HepG2 (cell line): Measurements from ENCODE around the gene ZNF23. TPM values are rescaled to one million over a fixed set of nuclear protein-coding genes. Genes with fewer than 3 reads are reported as not detected.
A peak's percentile ranks its signal among the peaks of the same experiment; 100 is the strongest.

ENCODE experiments used
- ATF2 ChIP-seq: sonication (generic); formaldehyde crosslinking; IDR thresholded peaks from 2 replicates; pipeline ENCODE4 v1.4.0; 2020; ENCODE audit warnings: missing genetic modification reagents
- CCAR2 ChIP-seq: fragments of 200-400 bp; formaldehyde crosslinking; optimal IDR thresholded peaks from 2 replicates; pipeline ENCODE3; 2018; ENCODE audit warnings: low read depth, mild to moderate bottlenecking, low read length, moderate library complexity
- EP300 ChIP-seq, 3 experiments: sonication (generic) in 1 of 3; formaldehyde crosslinking in 1 of 3; IDR thresholded peaks; 2 replicates each; pipeline versions ENCODE4 v1.5.1 to v1.6.1; 2011 to 2020; ENCODE audit warnings: low read depth in 2 of 3, low read length in 2 of 3, borderline replicate concordance in 1 of 3, improper control_type of control experiment in 1 of 3, mild to moderate bottlenecking in 1 of 3, missing genetic modification reagents in 1 of 3, moderate library complexity in 1 of 3
- FOXK2 ChIP-seq: fragments of 450-650 bp; IDR thresholded peaks from 2 replicates; pipeline ENCODE4 v1.6.1; 2016
- GTF2F1 ChIP-seq: fragments of 150-350 bp; IDR thresholded peaks from 2 replicates; pipeline ENCODE4 v1.6.1; 2014; ENCODE audit warnings: low read length
- NBN ChIP-seq: fragments of 450-650 bp; conservative IDR thresholded peaks from 2 replicates; pipeline ENCODE4 v1.6.1; 2017
- NCOA5 ChIP-seq: sonication (generic); formaldehyde crosslinking; IDR thresholded peaks from 2 replicates; pipeline ENCODE4 v1.4.0; 2020; ENCODE audit warnings: missing genetic modification reagents
- RCOR2 ChIP-seq: IDR thresholded peaks from 2 replicates; pipeline ENCODE4 v1.6.1; 2016; ENCODE audit warnings: missing biosample characterization, missing genetic modification reagents
- SIN3B ChIP-seq: fragments of 150-350 bp; IDR thresholded peaks from 2 replicates; pipeline ENCODE4 v1.6.1; 2014; ENCODE audit warnings: low read length
- SP2 ChIP-seq: sonication (generic); formaldehyde crosslinking; IDR thresholded peaks from 2 replicates; pipeline ENCODE4 v1.5.1; 2020; ENCODE audit warnings: mild to moderate bottlenecking, missing genetic modification reagents
- STAG1 ChIP-seq: sonication (generic); formaldehyde crosslinking; IDR thresholded peaks from 2 replicates; pipeline ENCODE4 v1.4.0; 2020; ENCODE audit warnings: missing genetic modification reagents
- THRA ChIP-seq: sonication (generic); formaldehyde crosslinking; IDR thresholded peaks from 2 replicates; pipeline ENCODE4 v1.4.0; 2020; ENCODE audit warnings: missing genetic modification reagents, borderline replicate concordance
- ZC3H13 ChIP-seq: sonication (generic); formaldehyde crosslinking; IDR thresholded peaks from 2 replicates; pipeline ENCODE4 v1.8.1; 2023; ENCODE audit warnings: mild to moderate bottlenecking, missing genetic modification reagents, moderate library complexity
- ZNF17 ChIP-seq: sonication (generic); formaldehyde crosslinking; IDR thresholded peaks from 2 replicates; pipeline ENCODE4 v1.5.0; 2020; ENCODE audit warnings: mild to moderate bottlenecking, missing genetic modification reagents
- ZNF251 ChIP-seq: sonication (generic); formaldehyde crosslinking; IDR thresholded peaks from 2 replicates; pipeline ENCODE4 v1.9.0; 2021; ENCODE audit warnings: mild to moderate bottlenecking, missing genetic modification reagents
- ZNF350 ChIP-seq: sonication (generic); formaldehyde crosslinking; IDR thresholded peaks from 2 replicates; pipeline ENCODE4 v1.4.0; 2020; ENCODE audit warnings: mild to moderate bottlenecking, low read depth, missing genetic modification reagents, borderline replicate concordance
- ZNF382 ChIP-seq: sonication (generic); formaldehyde crosslinking; IDR thresholded peaks from 2 replicates; pipeline ENCODE4 v1.5.0; 2020; ENCODE audit warnings: missing genetic modification reagents, mild to moderate bottlenecking, borderline replicate concordance
- ZNF484 ChIP-seq: sonication (generic); formaldehyde crosslinking; IDR thresholded peaks from 2 replicates; pipeline ENCODE4 v1.5.1; 2020; ENCODE audit warnings: mild to moderate bottlenecking, low read depth, missing genetic modification reagents, borderline replicate concordance
- ZNF614 ChIP-seq: IDR thresholded peaks from 2 replicates; pipeline ENCODE4 v1.6.1; 2018; ENCODE audit warnings: missing biosample characterization, missing genetic modification reagents, inconsistent platforms, borderline replicate concordance
- ZNF749 ChIP-seq: sonication (generic); formaldehyde crosslinking; IDR thresholded peaks from 2 replicates; pipeline ENCODE4 v1.8.0; 2022; ENCODE audit warnings: mild to moderate bottlenecking, missing genetic modification reagents, moderate library complexity, borderline replicate concordance
- polyA plus RNA-seq, 8 experiments: library from polyadenylated mRNA; depleted of rRNA in 3 of 8; stranded (reverse) in 7 of 8; unstranded in 1 of 8; fragments of >200 nt; fragmentation: Illumina TruSeq in 4 of 8; extraction: Trizol in 4 of 8; gene quantifications; 2 replicates each; pipeline versions ENCODE4 v1.2.1 to v1.2.3, GENCODE V29; 2011 to 2016; ENCODE audit warnings: low read depth in 4 of 8, missing spikeins in 1 of 8, mixed read lengths in 1 of 8; ENCODE audit not compliant: insufficient read depth in 1 of 8
- total RNA-seq, 5 experiments: library from RNA; depleted of rRNA; stranded (reverse); fragments of >200 nt; fragmentation: Illumina TruSeq; extraction: Trizol; gene quantifications; 2 replicates each; pipeline ENCODE4 v1.2.3, GENCODE V29; 2016; ENCODE audit warnings: low read depth in 1 of 5
- TF ChIP-seq, protein P1 (sequence below): sonication (generic); formaldehyde crosslinking; IDR thresholded peaks from 2 replicates; pipeline ENCODE4 v1.4.0; 2020; ENCODE audit warnings: low read depth, mild to moderate bottlenecking, missing genetic modification reagents
- TF ChIP-seq, protein P2 (sequence below): IDR thresholded peaks from 2 replicates; pipeline ENCODE4 v1.6.1; 2016; ENCODE audit warnings: missing compliant biosample characterization, missing genetic modification reagents, borderline replicate concordance
- TF ChIP-seq, protein P3 (sequence below): sonication (generic); formaldehyde crosslinking; IDR thresholded peaks from 2 replicates; pipeline ENCODE4 v1.4.0; 2020; ENCODE audit warnings: mild to moderate bottlenecking, missing genetic modification reagents

The ZNF23 gene
- total and polyA plus RNA-seq, 2 of the 13 experiments (the other 11 are each of a cell fraction or from before 2014, with no cell fraction given), result 8.6 to 12.2 TPM

- TF ChIP-seq THRA (CRISPR knock-in tag) (no peak), FOXK2 (no peak), NBN (no peak), SP2 (no peak), ZNF251 (CRISPR knock-in tag) (no peak), ATF2 (CRISPR knock-in tag) (no peak), ZNF749 (CRISPR knock-in tag) (no peak), CCAR2 (no peak), ZNF17 (no peak), RCOR2 (CRISPR knock-in tag) (no peak), ZNF614 (0 out of 2 replicates have a peak, but pooled peaks have one; percentile 32), NCOA5 (no peak), ZNF382 (no peak), SIN3B (no peak), ZNF350 (CRISPR knock-in tag) (no peak; the same call in 1 of the 2 replicates), ZNF484 (no peak), GTF2F1 (no peak), ZC3H13 (CRISPR knock-in tag) (no peak), EP300 (IDR thresholded peaks at IDR 0.05; ENCODE audit: low read depth in 2 of 2, low read length in 2 of 2) (no peak), EP300 (CRISPR knock-in tag; IDR thresholded peaks at IDR 0.05; ENCODE audit: borderline replicate concordance) (no peak), STAG1 (CRISPR knock-in tag) (peak; percentile 87)
- TF ChIP-seq, protein P1, sequence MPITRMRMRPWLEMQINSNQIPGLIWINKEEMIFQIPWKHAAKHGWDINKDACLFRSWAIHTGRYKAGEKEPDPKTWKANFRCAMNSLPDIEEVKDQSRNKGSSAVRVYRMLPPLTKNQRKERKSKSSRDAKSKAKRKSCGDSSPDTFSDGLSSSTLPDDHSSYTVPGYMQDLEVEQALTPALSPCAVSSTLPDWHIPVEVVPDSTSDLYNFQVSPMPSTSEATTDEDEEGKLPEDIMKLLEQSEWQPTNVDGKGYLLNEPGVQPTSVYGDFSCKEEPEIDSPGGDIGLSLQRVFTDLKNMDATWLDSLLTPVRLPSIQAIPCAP (CRISPR knock-in tag), result no peak
- TF ChIP-seq, protein P2, sequence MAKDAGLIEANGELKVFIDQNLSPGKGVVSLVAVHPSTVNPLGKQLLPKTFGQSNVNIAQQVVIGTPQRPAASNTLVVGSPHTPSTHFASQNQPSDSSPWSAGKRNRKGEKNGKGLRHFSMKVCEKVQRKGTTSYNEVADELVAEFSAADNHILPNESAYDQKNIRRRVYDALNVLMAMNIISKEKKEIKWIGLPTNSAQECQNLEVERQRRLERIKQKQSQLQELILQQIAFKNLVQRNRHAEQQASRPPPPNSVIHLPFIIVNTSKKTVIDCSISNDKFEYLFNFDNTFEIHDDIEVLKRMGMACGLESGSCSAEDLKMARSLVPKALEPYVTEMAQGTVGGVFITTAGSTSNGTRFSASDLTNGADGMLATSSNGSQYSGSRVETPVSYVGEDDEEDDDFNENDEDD (CRISPR knock-in tag), result no peak
- TF ChIP-seq, protein P3, sequence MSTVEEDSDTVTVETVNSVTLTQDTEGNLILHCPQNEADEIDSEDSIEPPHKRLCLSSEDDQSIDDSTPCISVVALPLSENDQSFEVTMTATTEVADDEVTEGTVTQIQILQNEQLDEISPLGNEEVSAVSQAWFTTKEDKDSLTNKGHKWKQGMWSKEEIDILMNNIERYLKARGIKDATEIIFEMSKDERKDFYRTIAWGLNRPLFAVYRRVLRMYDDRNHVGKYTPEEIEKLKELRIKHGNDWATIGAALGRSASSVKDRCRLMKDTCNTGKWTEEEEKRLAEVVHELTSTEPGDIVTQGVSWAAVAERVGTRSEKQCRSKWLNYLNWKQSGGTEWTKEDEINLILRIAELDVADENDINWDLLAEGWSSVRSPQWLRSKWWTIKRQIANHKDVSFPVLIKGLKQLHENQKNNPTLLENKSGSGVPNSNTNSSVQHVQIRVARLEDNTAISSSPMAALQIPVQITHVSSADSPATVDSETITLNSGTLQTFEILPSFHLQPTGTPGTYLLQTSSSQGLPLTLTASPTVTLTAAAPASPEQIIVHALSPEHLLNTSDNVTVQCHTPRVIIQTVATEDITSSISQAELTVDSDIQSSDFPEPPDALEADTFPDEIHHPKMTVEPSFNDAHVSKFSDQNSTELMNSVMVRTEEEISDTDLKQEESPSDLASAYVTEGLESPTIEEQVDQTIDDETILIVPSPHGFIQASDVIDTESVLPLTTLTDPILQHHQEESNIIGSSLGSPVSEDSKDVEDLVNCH, result no peak
Measured at GRCh38 chr16:71412270-71413160, 49.5 kb downstream of the ZNF23 start (continued).
